Body of pancreas (tissue), 4 donors: ENCODE data around the gene SETBP1.

Experiments used
- POLR2A ChIP-seq, 3 donors: fragments of 450-650 bp; IDR thresholded peaks; one replicate each; pipeline ENCODE4 v1.6.1; 2016; ENCODE audit warnings: antibody characterized with exemption in 3 of 3, mild to moderate bottlenecking in 2 of 3
- TF ChIP-seq, protein P1 (sequence below), 7 experiments: fragments of 450-650 bp in 4 of 7; fragments of 200-600 bp in 3 of 7; sonication (generic) in 3 of 7; IDR thresholded peaks; one replicate each; pipeline ENCODE4 v1.5.1; 2016 to 2019; ENCODE audit warnings: antibody characterized with exemption in 7 of 7

GRCh38 chr18:44816050-44816449 is 135.4 kb downstream of the SETBP1 start:
- TF ChIP-seq, protein P1, sequence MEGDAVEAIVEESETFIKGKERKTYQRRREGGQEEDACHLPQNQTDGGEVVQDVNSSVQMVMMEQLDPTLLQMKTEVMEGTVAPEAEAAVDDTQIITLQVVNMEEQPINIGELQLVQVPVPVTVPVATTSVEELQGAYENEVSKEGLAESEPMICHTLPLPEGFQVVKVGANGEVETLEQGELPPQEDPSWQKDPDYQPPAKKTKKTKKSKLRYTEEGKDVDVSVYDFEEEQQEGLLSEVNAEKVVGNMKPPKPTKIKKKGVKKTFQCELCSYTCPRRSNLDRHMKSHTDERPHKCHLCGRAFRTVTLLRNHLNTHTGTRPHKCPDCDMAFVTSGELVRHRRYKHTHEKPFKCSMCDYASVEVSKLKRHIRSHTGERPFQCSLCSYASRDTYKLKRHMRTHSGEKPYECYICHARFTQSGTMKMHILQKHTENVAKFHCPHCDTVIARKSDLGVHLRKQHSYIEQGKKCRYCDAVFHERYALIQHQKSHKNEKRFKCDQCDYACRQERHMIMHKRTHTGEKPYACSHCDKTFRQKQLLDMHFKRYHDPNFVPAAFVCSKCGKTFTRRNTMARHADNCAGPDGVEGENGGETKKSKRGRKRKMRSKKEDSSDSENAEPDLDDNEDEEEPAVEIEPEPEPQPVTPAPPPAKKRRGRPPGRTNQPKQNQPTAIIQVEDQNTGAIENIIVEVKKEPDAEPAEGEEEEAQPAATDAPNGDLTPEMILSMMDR (IDR thresholded peaks at IDR 0.05), result no peak
- TF ChIP-seq POLR2A (IDR thresholded peaks at IDR 0.05), result no peak
